HEK293T (cell line): ENCODE measurements around the gene FNDC3B.

Source experiments
- CTCF ChIA-PET: fragments of 350-600 bp; formaldehyde crosslinking; extraction: SDS; loops from one replicate; lab custom pipeline; 2021; ENCODE audit warnings: antibody characterized with exemption, inconsistent platforms; lab: Yijun Ruan, JAX
- POLR2A ChIA-PET: fragments of 350-600 bp; formaldehyde crosslinking; extraction: SDS; loops from one replicate; lab custom pipeline; 2020; ENCODE audit warnings: antibody characterized with exemption, inconsistent platforms; lab: Yijun Ruan, JAX
- DNase-seq: peaks from one replicate; pipeline ENCODE4 v3.0.0; 2012; ENCODE audit warnings: mixed read lengths; ENCODE audit errors: extremely low spot score
- ARNT ChIP-seq: fragments of 450-650 bp; IDR thresholded peaks from 2 replicates; pipeline ENCODE4 v1.6.1; 2017; ENCODE audit warnings: mild to moderate bottlenecking
- BHLHE40 ChIP-seq: fragments of 450-650 bp; IDR thresholded peaks from 2 replicates; pipeline ENCODE4 v1.6.1; 2016; ENCODE audit warnings: mild to moderate bottlenecking, moderate library complexity, borderline replicate concordance
- CTBP1 ChIP-seq: fragments of 450-650 bp; IDR thresholded peaks from 2 replicates; pipeline ENCODE4 v1.6.1; 2016; ENCODE audit warnings: borderline replicate concordance
- ELF4 ChIP-seq: fragments of 450-650 bp; IDR thresholded peaks from 2 replicates; pipeline ENCODE4 v1.6.1; 2017; ENCODE audit warnings: antibody characterized with exemption
- FOXA1 ChIP-seq: fragments of 450-650 bp; IDR thresholded peaks from 2 replicates; pipeline ENCODE4 v1.6.1; 2016; ENCODE audit warnings: mild to moderate bottlenecking
- FOXK2 ChIP-seq: fragments of 450-650 bp; IDR thresholded peaks from 2 replicates; pipeline ENCODE4 v1.6.1; 2016; ENCODE audit warnings: mild to moderate bottlenecking
- FOXM1 ChIP-seq: fragments of 450-650 bp; IDR thresholded peaks from 2 replicates; pipeline ENCODE4 v1.6.1; 2017; ENCODE audit warnings: mild to moderate bottlenecking, borderline replicate concordance
- HDGF ChIP-seq: fragments of 450-650 bp; IDR thresholded peaks from 2 replicates; pipeline ENCODE4 v1.6.1; 2017; ENCODE audit warnings: antibody characterized with exemption, borderline replicate concordance
- L3MBTL2 ChIP-seq: fragments of 450-650 bp; conservative IDR thresholded peaks from 2 replicates; pipeline ENCODE4 v1.6.1; 2016; ENCODE audit warnings: mild to moderate bottlenecking
- LEF1 ChIP-seq: fragments of 450-650 bp; IDR thresholded peaks from 2 replicates; pipeline ENCODE4 v1.6.1; 2017; ENCODE audit warnings: mild to moderate bottlenecking, borderline replicate concordance
- NFRKB ChIP-seq: fragments of 450-650 bp; IDR thresholded peaks from 2 replicates; pipeline ENCODE4 v1.6.1; 2016; ENCODE audit warnings: mild to moderate bottlenecking, moderate library complexity
- PKNOX1 ChIP-seq: fragments of 450-650 bp; IDR thresholded peaks from 2 replicates; pipeline ENCODE4 v1.6.1; 2016
- SP1 ChIP-seq: fragments of 450-650 bp; IDR thresholded peaks from 2 replicates; pipeline ENCODE4 v1.6.1; 2017
- SUZ12 ChIP-seq: fragments of 450-650 bp; IDR thresholded peaks from 2 replicates; pipeline ENCODE4 v1.6.1; 2016; ENCODE audit warnings: mild to moderate bottlenecking
- TARDBP ChIP-seq: fragments of 450-650 bp; IDR thresholded peaks from 2 replicates; pipeline ENCODE4 v1.6.1; 2016
- ZNF384 ChIP-seq: fragments of 450-650 bp; IDR thresholded peaks from 2 replicates; pipeline ENCODE4 v1.6.1; 2016

FNDC3B gene

GRCh38 chr3:172110127-172110779, 70.9 kb downstream of the FNDC3B start:
- CTCF ChIA-PET = no interaction called here
- no peak for DNase-seq
- TF ChIP-seq FOXA1 (no peak), PKNOX1 (no peak), SP1 (no peak), ZNF384 (no peak), CTBP1 (no peak), LEF1 (no peak), HDGF (no peak), BHLHE40 (no peak), L3MBTL2 (no peak), TARDBP (no peak), FOXK2 (no peak), ARNT (no peak)
- POLR2A ChIA-PET = no interaction called here

GRCh38 chr3:172111163-172111562, 71.8 kb downstream of the FNDC3B start:
- no peak for TF ChIP-seq ELF4
- TF ChIP-seq ZNF384 = no peak
- TF ChIP-seq HDGF = no peak
- TF ChIP-seq CTBP1 = no peak
- TF ChIP-seq FOXA1 = no peak
- TF ChIP-seq NFRKB = no peak
- TF ChIP-seq ARNT = no peak
- TF ChIP-seq SP1 = no peak
- no peak for TF ChIP-seq TARDBP
- TF ChIP-seq SUZ12 = no peak
- no peak for TF ChIP-seq BHLHE40
- no peak for TF ChIP-seq LEF1
- DNase-seq = no peak
- ChIA-PET POLR2A (no interaction called here), CTCF (no interaction called here)

GRCh38 chr3:172112078-172112733, 72.8 kb downstream of the FNDC3B start:
- CTCF ChIA-PET = no interaction called here
- DNase-seq = no peak
- TF ChIP-seq LEF1 = no peak
- TF ChIP-seq L3MBTL2 = no peak
- TF ChIP-seq ELF4 = no peak
- TF ChIP-seq SP1 = no peak
- TF ChIP-seq ZNF384 = no peak
- TF ChIP-seq ARNT = no peak
- TF ChIP-seq TARDBP = no peak
- no peak for TF ChIP-seq CTBP1
- no peak for TF ChIP-seq BHLHE40
- POLR2A ChIA-PET = no interaction called here

GRCh38 chr3:172112734-172113120, 73.3 kb downstream of the FNDC3B start:
- no peak for DNase-seq
- ChIA-PET CTCF (no interaction called here), POLR2A (no interaction called here)
- no peak for TF ChIP-seq FOXK2
- TF ChIP-seq ARNT = no peak
- TF ChIP-seq NFRKB = no peak
- no peak for TF ChIP-seq ELF4

DNA sequence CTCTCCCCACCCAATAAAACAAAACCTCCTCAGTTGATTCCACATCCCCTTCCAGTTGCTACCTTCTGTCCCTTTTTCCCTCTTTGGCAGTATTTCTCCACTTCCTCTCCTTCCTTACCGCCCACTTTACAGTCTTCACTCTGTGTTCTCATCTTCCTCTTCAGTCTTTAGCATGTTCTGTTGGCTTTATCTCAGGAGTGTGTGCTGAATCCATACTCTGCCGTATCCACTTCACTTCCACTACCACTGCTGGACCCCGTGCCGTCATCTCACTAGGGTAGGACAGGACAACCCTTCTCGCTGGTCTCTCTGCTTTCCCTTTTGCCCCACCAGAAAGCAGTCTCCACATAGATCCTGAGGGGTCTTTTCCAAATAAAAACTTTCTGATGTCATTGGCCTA, 74.3 kb downstream of the FNDC3B start:
- no peak for TF ChIP-seq L3MBTL2
- TF ChIP-seq NFRKB = no peak
- no peak for TF ChIP-seq CTBP1
- TF ChIP-seq FOXA1 = no peak
- TF ChIP-seq ARNT = no peak
- TF ChIP-seq ELF4 = no peak
- TF ChIP-seq HDGF = no peak
- TF ChIP-seq SUZ12 = no peak
- no peak for TF ChIP-seq FOXK2
- TF ChIP-seq BHLHE40 = no peak
- TF ChIP-seq FOXM1 = no peak
- ChIA-PET CTCF (no interaction called here), POLR2A (no interaction called here)
- DNase-seq = no peak

DNA sequence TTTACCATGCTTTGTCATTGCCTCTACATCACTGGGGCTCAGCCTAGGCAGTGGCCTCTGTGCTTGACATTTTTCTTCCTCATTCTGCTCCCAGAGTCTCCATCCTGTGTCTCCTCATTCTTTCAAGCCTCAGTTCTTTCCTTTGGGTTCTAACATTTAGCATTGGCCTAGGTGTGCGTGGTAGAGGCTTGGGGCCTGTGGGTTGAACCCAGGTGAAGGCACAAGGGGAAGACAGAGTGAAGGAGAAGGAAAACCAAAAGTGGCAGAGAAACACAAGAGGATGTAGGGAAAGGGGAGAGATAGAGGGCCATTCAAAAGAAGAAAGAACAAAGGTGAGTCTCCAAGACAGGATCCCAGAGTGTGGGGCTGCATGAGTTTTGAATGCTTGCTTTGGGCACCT, 75.7 kb downstream of the FNDC3B start:
- ChIA-PET POLR2A (no interaction called here), CTCF (no interaction called here)
- TF ChIP-seq NFRKB (no peak), CTBP1 (no peak), BHLHE40 (no peak), FOXK2 (no peak)
- no peak for DNase-seq

DNA sequence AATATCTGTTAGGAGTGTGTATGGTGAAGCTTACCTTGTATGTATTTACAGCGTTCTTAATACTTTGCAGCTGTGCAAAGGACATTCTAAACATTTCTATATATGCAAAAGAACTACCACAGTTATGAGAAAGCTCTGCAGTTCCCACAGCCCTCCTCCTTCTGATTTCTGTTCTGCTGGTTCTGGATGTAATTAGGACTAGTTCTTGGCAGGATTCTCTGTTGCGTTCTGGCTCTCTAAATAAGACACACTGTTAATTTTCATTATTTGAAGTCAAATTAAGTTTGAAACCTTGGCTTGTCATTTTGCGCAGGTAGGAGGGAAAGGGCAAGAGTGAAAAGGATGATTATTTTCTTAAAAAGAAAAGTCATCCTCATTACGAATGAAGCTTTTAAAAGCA, 76.4 kb downstream of the FNDC3B start:
- POLR2A ChIA-PET = no interaction called here
- CTCF ChIA-PET = no interaction called here
- no peak for TF ChIP-seq ELF4
- TF ChIP-seq FOXA1 = no peak
- TF ChIP-seq NFRKB = no peak
- no peak for TF ChIP-seq FOXM1
- TF ChIP-seq HDGF = no peak
- TF ChIP-seq SUZ12 = no peak
- no peak for TF ChIP-seq ZNF384
- no peak for TF ChIP-seq PKNOX1
- no peak for DNase-seq
